ENCODE results near the gene MKRN1. TPM values are rescaled to one million over a fixed set of nuclear protein-coding genes. Genes with fewer than 3 reads are reported as not detected.
"Not testable (repeated sequence)": the region's sequence is repeated elsewhere in the genome, so short reads cannot be mapped to it uniquely, and the experiment has no call there.

Gene MKRN1
- total RNA-seq, 2 donors from 2014 or later: 77.6 to 81.5 TPM

- ATAC-seq (replicated peaks): no peak
- Mint-ChIP-seq H3K9me3 (no peaks in the 10 kb centered on the region), H3K36me3 (ENCODE audit: low read depth) (no peaks in the 10 kb centered on the region), H3K4me3 (no peak overlapping the region), H3K27me3 (peaks cover 3% of the 10 kb centered on the region), H3K4me1 (peaks cover 5% of the 10 kb centered on the region), H3K27ac (no peak overlapping the region)
These were observed 43.9 kb downstream of the MKRN1 start for GRCh38 chr7:140435252-140435895.

GRCh38 chr7:140433396-140433795, 45.9 kb downstream of the MKRN1 start:
- no peaks in the 10 kb centered on the region for H3K9me3 Mint-ChIP-seq
- H3K36me3 Mint-ChIP-seq (ENCODE audit: low read depth): no peaks in the 10 kb centered on the region
- peak overlapping the region; percentile 30 for H3K27ac Mint-ChIP-seq
- no peak overlapping the region for H3K4me3 Mint-ChIP-seq
- ATAC-seq (replicated peaks): no peak
- H3K27me3 Mint-ChIP-seq: peaks cover 3% of the 10 kb centered on the region
- no peaks in the 10 kb centered on the region for H3K4me1 Mint-ChIP-seq

- ATAC-seq (replicated peaks): no peak
- Mint-ChIP-seq H3K4me3 (no peak overlapping the region), H3K9me3 (no peaks in the 10 kb centered on the region), H3K36me3 (ENCODE audit: low read depth) (no peaks in the 10 kb centered on the region), H3K4me1 (no peaks in the 10 kb centered on the region), H3K27me3 (no peaks in the 10 kb centered on the region), H3K27ac (no peak overlapping the region)
These were observed 53.2 kb downstream of the MKRN1 start for GRCh38 chr7:140426130-140426529.

- no peaks in the 10 kb centered on the region for H3K9me3 Mint-ChIP-seq
These were observed 53.6 kb downstream of the MKRN1 start for GRCh38 chr7:140425718-140426117.

GRCh38 chr7:140423501-140423900, 55.8 kb downstream of the MKRN1 start:
- H3K9me3 Mint-ChIP-seq: no peaks in the 10 kb centered on the region
- no peaks in the 10 kb centered on the region for H3K4me1 Mint-ChIP-seq
- H3K36me3 Mint-ChIP-seq (ENCODE audit: low read depth): no peaks in the 10 kb centered on the region
- H3K4me3 Mint-ChIP-seq: no peak overlapping the region
- H3K27me3 Mint-ChIP-seq: no peaks in the 10 kb centered on the region
- no peak for ATAC-seq (replicated peaks)
- H3K27ac Mint-ChIP-seq: no peak overlapping the region

More at GRCh38 chr7:140425718-140426117, 53.6 kb downstream of the MKRN1 start:
- Mint-ChIP-seq H3K36me3 (ENCODE audit: low read depth) (no peaks in the 10 kb centered on the region), H3K4me1 (no peaks in the 10 kb centered on the region), H3K4me3 (no peak overlapping the region), H3K27me3 (no peaks in the 10 kb centered on the region), H3K27ac (no peak overlapping the region)
- ATAC-seq (replicated peaks): no peak

GRCh38 chr7:140421521-140421920, 57.8 kb downstream of the MKRN1 start:
- no peaks in the 10 kb centered on the region for H3K36me3 Mint-ChIP-seq (ENCODE audit: low read depth)
- no peaks in the 10 kb centered on the region for H3K27me3 Mint-ChIP-seq
- H3K9me3 Mint-ChIP-seq: no peaks in the 10 kb centered on the region
- no peak for ATAC-seq (replicated peaks)
- H3K27ac Mint-ChIP-seq: no peak overlapping the region
- H3K4me3 Mint-ChIP-seq: no peak overlapping the region
- no peaks in the 10 kb centered on the region for H3K4me1 Mint-ChIP-seq

- Mint-ChIP-seq H3K36me3 (ENCODE audit: low read depth) (peaks cover 7% of the 10 kb centered on the region), H3K9me3 (no peaks in the 10 kb centered on the region), H3K27me3 (no peaks in the 10 kb centered on the region), H3K4me1 (no peaks in the 10 kb centered on the region), H3K4me3 (no peak overlapping the region), H3K27ac (no peak overlapping the region)
- no peak for ATAC-seq (replicated peaks)
These were observed 60.7 kb downstream of the MKRN1 start for GRCh38 chr7:140418653-140419052.

GRCh38 chr7:140418156-140418472, 61.2 kb downstream of the MKRN1 start:
- H3K9me3 Mint-ChIP-seq; ATAC-seq (replicated peaks); H3K4me3 Mint-ChIP-seq; H3K4me1 Mint-ChIP-seq; H3K36me3 Mint-ChIP-seq (ENCODE audit: low read depth); H3K27me3 Mint-ChIP-seq: not testable (repeated sequence)
- H3K27ac Mint-ChIP-seq: peak overlapping the region; percentile 25

GRCh38 chr7:140417456-140418155, 61.7 kb downstream of the MKRN1 start:
- ATAC-seq (replicated peaks): no peak
- no peaks in the 10 kb centered on the region for H3K27me3 Mint-ChIP-seq
- no peak overlapping the region for H3K4me3 Mint-ChIP-seq
- H3K36me3 Mint-ChIP-seq (ENCODE audit: low read depth): peaks cover 15% of the 10 kb centered on the region
- H3K27ac Mint-ChIP-seq: peak overlapping the region; percentile 25
- no peaks in the 10 kb centered on the region for H3K4me1 Mint-ChIP-seq
- no peaks in the 10 kb centered on the region for H3K9me3 Mint-ChIP-seq

- Mint-ChIP-seq H3K36me3 (ENCODE audit: low read depth) (peaks cover 25% of the 10 kb centered on the region), H3K4me3 (no peak overlapping the region), H3K4me1 (no peaks in the 10 kb centered on the region), H3K9me3 (no peaks in the 10 kb centered on the region), H3K27me3 (no peaks in the 10 kb centered on the region), H3K27ac (no peak overlapping the region)
- no peak for ATAC-seq (replicated peaks)
These were observed 62.7 kb downstream of the MKRN1 start for GRCh38 chr7:140416560-140416959.

GRCh38 chr7:140415816-140416215, 63.5 kb downstream of the MKRN1 start:
- peaks cover 29% of the 10 kb centered on the region for H3K36me3 Mint-ChIP-seq (ENCODE audit: low read depth)
- H3K27me3 Mint-ChIP-seq; H3K9me3 Mint-ChIP-seq; H3K27ac Mint-ChIP-seq; ATAC-seq (replicated peaks); H3K4me3 Mint-ChIP-seq; H3K4me1 Mint-ChIP-seq: not testable (repeated sequence)

GRCh38 chr7:140415361-140415760, 63.9 kb downstream of the MKRN1 start:
- Mint-ChIP-seq H3K36me3 (ENCODE audit: low read depth) (peaks cover 31% of the 10 kb centered on the region), H3K4me1 (no peaks in the 10 kb centered on the region), H3K9me3 (no peaks in the 10 kb centered on the region), H3K27me3 (no peaks in the 10 kb centered on the region), H3K27ac (peak overlapping the region; percentile 27), H3K4me3 (no peak overlapping the region)
- ATAC-seq (replicated peaks): no peak

GRCh38 chr7:140404565-140405065, 74.7 kb downstream of the MKRN1 start:
- Mint-ChIP-seq H3K36me3 (ENCODE audit: low read depth) (peaks cover 12% of the 10 kb centered on the region), H3K27ac (peak overlapping the region; percentile 99), H3K4me1 (peaks cover 22% of the 10 kb centered on the region), H3K9me3 (no peaks in the 10 kb centered on the region), H3K27me3 (no peaks in the 10 kb centered on the region), H3K4me3 (peak overlapping the region; percentile 99)
- ATAC-seq (replicated peaks): no peak

GRCh38 chr7:140403878-140404564, 75.3 kb downstream of the MKRN1 start, which contains the start of gene RAB19:
TSS of gene RAB19 (plus strand) at chr7:140404058. CDS start at chr7:140407647, 3,589 bp downstream.
- no peaks in the 10 kb centered on the region for H3K9me3 Mint-ChIP-seq
- ATAC-seq (replicated peaks): peak; percentile 76

More at GRCh38 chr7:140403878-140404564, 75.3 kb downstream of the MKRN1 start, which contains the start of gene RAB19:
- H3K27ac Mint-ChIP-seq: peak within 1 kb of the TSS; percentile 99
- peak within 1 kb of the TSS; percentile 99 for H3K4me3 Mint-ChIP-seq
- peaks cover 22% of the 10 kb centered on the region for H3K4me1 Mint-ChIP-seq
- H3K27me3 Mint-ChIP-seq: no peaks in the 10 kb centered on the region
- peaks cover 12% of the 10 kb centered on the region for H3K36me3 Mint-ChIP-seq (ENCODE audit: low read depth)
